Gastrocnemius medialis (tissue), 4 donors: ENCODE measurements around the gene EHD3.

ENCODE experiments used
- POLR2A ChIP-seq, 2 donors: fragments of 450-650 bp; IDR thresholded peaks; one replicate each; pipeline ENCODE4 v1.6.1; 2017; ENCODE audit warnings: antibody characterized with exemption in 2 of 2, mild to moderate bottlenecking in 2 of 2, moderate library complexity in 2 of 2
- TF ChIP-seq, protein P1 (sequence below), 5 experiments: fragments of 450-650 bp in 3 of 5; fragments of 200-600 bp in 2 of 5; sonication (generic) in 2 of 5; IDR thresholded peaks in 4 of 5; conservative IDR thresholded peaks in 1 of 5; 1 replicate in 4 of 5; 2 replicates in 1 of 5; pipeline ENCODE4 v1.5.1; 2016 to 2019; ENCODE audit warnings: antibody characterized with exemption in 5 of 5, mild to moderate bottlenecking in 3 of 5, moderate library complexity in 3 of 5

DNA sequence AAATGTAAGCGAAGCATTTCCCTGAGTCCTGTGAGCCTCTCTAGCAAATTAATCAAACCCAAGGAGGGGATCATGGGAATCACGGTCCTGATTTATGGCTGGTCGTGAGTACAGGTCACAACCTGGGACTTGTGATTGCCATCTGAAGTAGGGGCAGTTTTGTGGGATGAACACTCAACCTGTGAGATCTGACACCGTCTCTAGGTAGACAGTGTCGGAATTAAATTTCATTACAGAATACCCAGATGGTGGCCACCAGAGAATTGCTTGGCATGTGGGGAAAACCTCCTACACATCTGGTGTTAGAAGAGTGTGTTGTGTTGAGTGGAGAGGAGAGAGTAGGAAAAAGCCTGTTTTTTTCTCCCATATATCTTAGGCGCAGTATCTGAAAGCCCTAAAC, 29.2 kb upstream of the EHD3 start:
- TF ChIP-seq, protein P1, sequence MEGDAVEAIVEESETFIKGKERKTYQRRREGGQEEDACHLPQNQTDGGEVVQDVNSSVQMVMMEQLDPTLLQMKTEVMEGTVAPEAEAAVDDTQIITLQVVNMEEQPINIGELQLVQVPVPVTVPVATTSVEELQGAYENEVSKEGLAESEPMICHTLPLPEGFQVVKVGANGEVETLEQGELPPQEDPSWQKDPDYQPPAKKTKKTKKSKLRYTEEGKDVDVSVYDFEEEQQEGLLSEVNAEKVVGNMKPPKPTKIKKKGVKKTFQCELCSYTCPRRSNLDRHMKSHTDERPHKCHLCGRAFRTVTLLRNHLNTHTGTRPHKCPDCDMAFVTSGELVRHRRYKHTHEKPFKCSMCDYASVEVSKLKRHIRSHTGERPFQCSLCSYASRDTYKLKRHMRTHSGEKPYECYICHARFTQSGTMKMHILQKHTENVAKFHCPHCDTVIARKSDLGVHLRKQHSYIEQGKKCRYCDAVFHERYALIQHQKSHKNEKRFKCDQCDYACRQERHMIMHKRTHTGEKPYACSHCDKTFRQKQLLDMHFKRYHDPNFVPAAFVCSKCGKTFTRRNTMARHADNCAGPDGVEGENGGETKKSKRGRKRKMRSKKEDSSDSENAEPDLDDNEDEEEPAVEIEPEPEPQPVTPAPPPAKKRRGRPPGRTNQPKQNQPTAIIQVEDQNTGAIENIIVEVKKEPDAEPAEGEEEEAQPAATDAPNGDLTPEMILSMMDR (IDR thresholded peaks at IDR 0.05 in 4 of 5, conservative IDR thresholded peaks at IDR 0.05 in 1 of 5) = no peak
- no peak for TF ChIP-seq POLR2A (IDR thresholded peaks at IDR 0.05)
